ENCODE measurements around the gene PDS5A.
"Not testable (repeated sequence)": the region's sequence is repeated elsewhere in the genome, so short reads cannot be mapped to it uniquely, and the experiment has no call there.

Gene PDS5A

DNA sequence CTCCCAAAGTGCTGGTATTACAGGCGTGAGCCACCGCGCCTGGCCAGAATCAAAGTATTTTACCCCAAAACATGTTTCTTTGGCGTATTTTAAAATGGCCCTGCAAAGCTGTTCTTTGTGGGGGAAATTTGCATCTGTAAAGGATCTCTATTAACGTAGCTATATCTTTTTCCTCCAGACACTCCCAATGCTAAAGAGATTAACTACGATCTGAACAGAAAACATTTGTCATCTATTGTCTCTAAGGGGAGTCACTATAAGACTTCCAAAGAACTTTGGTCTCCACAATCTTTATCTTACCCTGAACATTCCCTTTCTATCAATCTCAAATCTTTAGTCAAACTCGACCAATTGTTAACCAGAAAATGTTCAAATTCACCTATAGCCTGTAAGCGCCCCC, 19.1 kb upstream of the PDS5A start:
- TF ChIP-seq, protein P1, sequence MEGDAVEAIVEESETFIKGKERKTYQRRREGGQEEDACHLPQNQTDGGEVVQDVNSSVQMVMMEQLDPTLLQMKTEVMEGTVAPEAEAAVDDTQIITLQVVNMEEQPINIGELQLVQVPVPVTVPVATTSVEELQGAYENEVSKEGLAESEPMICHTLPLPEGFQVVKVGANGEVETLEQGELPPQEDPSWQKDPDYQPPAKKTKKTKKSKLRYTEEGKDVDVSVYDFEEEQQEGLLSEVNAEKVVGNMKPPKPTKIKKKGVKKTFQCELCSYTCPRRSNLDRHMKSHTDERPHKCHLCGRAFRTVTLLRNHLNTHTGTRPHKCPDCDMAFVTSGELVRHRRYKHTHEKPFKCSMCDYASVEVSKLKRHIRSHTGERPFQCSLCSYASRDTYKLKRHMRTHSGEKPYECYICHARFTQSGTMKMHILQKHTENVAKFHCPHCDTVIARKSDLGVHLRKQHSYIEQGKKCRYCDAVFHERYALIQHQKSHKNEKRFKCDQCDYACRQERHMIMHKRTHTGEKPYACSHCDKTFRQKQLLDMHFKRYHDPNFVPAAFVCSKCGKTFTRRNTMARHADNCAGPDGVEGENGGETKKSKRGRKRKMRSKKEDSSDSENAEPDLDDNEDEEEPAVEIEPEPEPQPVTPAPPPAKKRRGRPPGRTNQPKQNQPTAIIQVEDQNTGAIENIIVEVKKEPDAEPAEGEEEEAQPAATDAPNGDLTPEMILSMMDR (conservative IDR thresholded peaks at IDR 0.05; ENCODE audit: low read length) = no peak
- DNase-seq (ENCODE audit: low read depth) = no peak
- no peak overlapping the region for H3K4me3 ChIP-seq (ENCODE audit: low read length)

DNA sequence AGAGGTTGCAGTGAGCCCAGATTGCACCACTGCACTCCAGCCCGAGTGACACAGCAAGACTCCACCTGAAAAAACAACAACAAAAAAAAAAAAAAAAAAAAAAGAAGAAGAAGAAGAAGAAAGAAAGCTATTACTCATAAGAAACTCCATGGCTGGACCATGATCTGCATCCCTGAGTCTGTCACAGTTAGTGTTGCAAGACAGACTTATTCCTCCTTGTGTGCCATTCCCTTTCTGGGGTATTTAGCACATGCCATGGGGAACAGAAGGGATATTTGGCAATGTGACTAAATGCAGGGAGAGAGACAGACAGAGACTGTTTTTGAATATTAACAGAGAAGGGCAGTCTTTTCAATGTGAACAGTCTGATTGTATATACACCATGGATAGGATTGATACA, 16.7 kb upstream of the PDS5A start:
- TF ChIP-seq, protein P1 (conservative IDR thresholded peaks at IDR 0.05; ENCODE audit: low read length) = no peak
- no peak for DNase-seq (ENCODE audit: low read depth)
- H3K4me3 ChIP-seq (ENCODE audit: low read length) = no peak overlapping the region

DNA sequence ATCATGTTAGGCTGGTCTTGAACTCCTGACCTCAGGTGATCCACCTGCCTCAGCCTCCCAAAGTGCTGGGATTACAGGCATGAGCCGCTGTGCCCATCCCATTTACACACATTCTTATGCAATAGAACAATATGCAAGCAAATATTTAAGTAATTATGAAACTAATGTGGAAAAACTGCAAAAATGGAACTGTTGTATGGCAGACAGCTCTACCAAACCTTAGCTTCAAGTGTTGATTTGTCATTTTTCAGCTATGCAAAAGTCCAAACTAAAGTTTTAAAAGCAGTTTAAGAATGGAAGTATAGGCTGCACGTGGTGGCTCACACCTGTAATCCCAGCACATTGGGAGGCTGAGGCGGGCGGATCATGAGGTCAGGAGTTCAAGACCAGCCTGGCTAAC, 11.7 kb upstream of the PDS5A start:
- peak; percentile 3 for DNase-seq (ENCODE audit: low read depth)
- not testable (repeated sequence) for H3K4me3 ChIP-seq (ENCODE audit: low read length)

DNA sequence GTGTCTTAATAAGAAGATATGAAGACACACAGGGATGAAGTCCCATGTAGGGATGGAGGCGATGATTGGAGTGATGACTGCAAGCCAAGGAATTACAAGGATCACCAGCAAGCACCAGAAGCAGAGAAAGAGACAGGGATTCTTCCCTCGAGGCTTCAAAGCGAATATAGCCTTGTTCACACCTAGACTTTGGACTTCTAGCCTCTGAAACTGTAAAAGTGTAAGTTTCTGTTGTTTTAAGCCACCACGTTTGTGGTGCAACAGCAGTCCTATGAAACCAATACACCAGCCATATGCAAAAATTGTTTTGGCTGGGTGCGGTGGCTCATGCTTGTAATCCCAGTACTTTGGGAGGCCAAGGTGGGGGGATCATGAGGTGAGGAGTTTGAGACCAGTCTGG, 9.8 kb upstream of the PDS5A start:
- no peak for DNase-seq (ENCODE audit: low read depth)
- TF ChIP-seq, protein P1 (conservative IDR thresholded peaks at IDR 0.05; ENCODE audit: low read length) = no peak
- no peak overlapping the region for H3K4me3 ChIP-seq (ENCODE audit: low read length)

DNA sequence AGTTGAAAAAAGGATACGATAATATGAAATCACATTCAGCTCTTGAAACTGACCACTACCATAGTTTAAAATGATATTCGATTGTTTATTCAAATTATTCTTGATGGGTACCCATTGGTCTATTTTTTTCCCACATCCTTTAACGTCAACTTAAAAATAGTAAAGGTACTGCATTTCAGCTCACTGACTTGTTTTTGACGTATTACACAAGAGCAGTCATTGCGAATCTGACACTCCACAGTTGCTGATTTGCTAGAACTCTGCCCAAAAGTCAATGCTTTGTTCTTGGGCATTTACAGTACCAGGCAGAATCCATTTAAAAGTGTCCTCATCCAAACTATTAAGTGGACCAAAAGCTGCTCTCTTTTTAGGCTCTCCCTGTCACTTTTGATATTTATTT, 1.2 kb upstream of the PDS5A start:
- DNase-seq (ENCODE audit: low read depth) = no peak
- no peak overlapping the region for H3K4me3 ChIP-seq (ENCODE audit: low read length)
- TF ChIP-seq, protein P1 (conservative IDR thresholded peaks at IDR 0.05; ENCODE audit: low read length) = no peak

DNA sequence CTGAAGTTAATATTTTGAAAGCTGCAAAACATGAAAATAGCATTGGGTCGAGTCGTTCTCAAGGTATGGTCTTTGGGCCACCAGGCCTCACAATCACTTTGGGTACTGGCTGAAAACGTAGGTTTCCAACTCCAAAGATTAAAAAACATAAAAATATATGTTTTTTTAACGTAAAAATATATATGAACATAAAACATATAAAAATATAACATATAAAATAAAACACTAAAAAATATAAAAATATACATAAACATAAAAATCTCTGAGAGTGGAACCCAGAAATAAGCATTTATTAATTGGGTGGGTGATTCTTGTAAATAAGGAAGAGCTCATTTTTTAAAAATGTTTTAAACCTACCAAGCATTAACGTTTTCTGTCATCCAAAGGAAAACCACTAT, 666 bp upstream of the PDS5A start:
- DNase-seq (ENCODE audit: low read depth) = no peak
- TF ChIP-seq, protein P1 (conservative IDR thresholded peaks at IDR 0.05; ENCODE audit: low read length) = no peak
- peak overlapping the region; percentile 77 for H3K4me3 ChIP-seq (ENCODE audit: low read length)

DNA sequence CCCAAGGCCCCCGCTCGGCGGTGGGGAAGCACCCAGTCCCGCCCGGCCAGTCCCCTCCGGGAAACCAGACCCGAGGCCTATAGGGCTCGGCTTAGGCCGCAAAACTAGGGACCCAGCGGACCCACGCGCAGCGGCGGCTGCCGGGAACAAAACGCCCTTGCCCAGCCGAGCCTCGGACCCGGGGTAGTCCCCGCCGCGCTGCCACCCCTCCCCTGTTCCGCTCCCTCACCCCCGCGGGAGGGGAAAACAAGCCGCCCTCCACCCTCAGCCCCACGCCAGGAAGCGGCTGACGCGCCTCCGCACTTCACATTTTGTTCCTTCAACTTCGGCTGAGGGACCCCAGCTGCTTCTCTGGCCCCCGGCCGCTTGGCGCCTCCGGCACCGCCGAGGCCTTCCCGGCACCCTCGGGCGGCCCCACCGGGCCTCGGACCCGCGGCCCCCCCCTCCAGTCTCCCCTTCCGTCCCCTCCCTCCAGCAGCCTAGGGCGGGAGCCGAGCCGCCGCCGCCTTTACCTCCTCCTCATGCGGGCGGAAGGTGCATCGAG, 694 bp downstream of the PDS5A start:
- TF ChIP-seq, protein P1 (conservative IDR thresholded peaks at IDR 0.05; ENCODE audit: low read length) = no peak
- H3K4me3 ChIP-seq (ENCODE audit: low read length) = peak overlapping the region; percentile 79
- DNase-seq (ENCODE audit: low read depth) = no peak
